HPDE6-E6E7 (cell line): ENCODE results near the gene SYNJ1.
"Not testable (repeated sequence)": the region's sequence is repeated elsewhere in the genome, so short reads cannot be mapped to it uniquely, and the experiment has no call there.

Experiments
- DNase-seq: peaks from one replicate; pipeline ENCODE4 v3.0.0; 2011; ENCODE audit warnings: missing footprints; ENCODE audit errors: extremely low spot score

Gene SYNJ1

GRCh38 chr21:32727687-32728455 lies at the start of gene SYNJ1:
Gene SYNJ1, minus strand, starts transcription at chr21:32728013. Its CDS starts 1,118 bp downstream, at chr21:32726895.
- DNase-seq, result peak; percentile 95

GRCh38 chr21:32777269-32777668 lies 49.5 kb upstream of the SYNJ1 start:
- DNase-seq, result no peak

- no peak for DNase-seq
Measured at GRCh38 chr21:32776743-32777142, 48.9 kb upstream of the SYNJ1 start.

- DNase-seq, result not testable (repeated sequence)
Measured at GRCh38 chr21:32773048-32773344, 45.2 kb upstream of the SYNJ1 start.

- peak; percentile 13 for DNase-seq
Measured at GRCh38 chr21:32772281-32773047, 44.7 kb upstream of the SYNJ1 start.

- DNase-seq, result peak; percentile 63
Measured at GRCh38 chr21:32770871-32771523, 43.2 kb upstream of the SYNJ1 start.

GRCh38 chr21:32768530-32768929 lies 40.7 kb upstream of the SYNJ1 start:
- DNase-seq, result no peak

- no peak for DNase-seq
Measured at GRCh38 chr21:32765058-32765457, 37.2 kb upstream of the SYNJ1 start.

- DNase-seq, result no peak
Measured at GRCh38 chr21:32764186-32764585, 36.4 kb upstream of the SYNJ1 start.

GRCh38 chr21:32757804-32758203 lies 30.0 kb upstream of the SYNJ1 start:
- no peak for DNase-seq

- no peak for DNase-seq
Measured at GRCh38 chr21:32756096-32756495, 28.3 kb upstream of the SYNJ1 start.

GRCh38 chr21:32753818-32754585 lies 26.2 kb upstream of the SYNJ1 start:
- no peak for DNase-seq

GRCh38 chr21:32750405-32750804 lies 22.6 kb upstream of the SYNJ1 start:
- no peak for DNase-seq

- DNase-seq, result no peak
Measured at GRCh38 chr21:32749662-32750061, 21.8 kb upstream of the SYNJ1 start.

- no peak for DNase-seq
Measured at GRCh38 chr21:32748529-32748928, 20.7 kb upstream of the SYNJ1 start.

- no peak for DNase-seq
Measured at GRCh38 chr21:32747396-32747795, 19.6 kb upstream of the SYNJ1 start.

- DNase-seq, result not testable (repeated sequence)
Measured at GRCh38 chr21:32746711-32747110, 18.9 kb upstream of the SYNJ1 start.

GRCh38 chr21:32742396-32742795 lies 14.6 kb upstream of the SYNJ1 start:
- DNase-seq, result no peak

GRCh38 chr21:32741336-32741735 lies 13.5 kb upstream of the SYNJ1 start:
- DNase-seq, result no peak

- no peak for DNase-seq
Measured at GRCh38 chr21:32739946-32740345, 12.1 kb upstream of the SYNJ1 start.

- DNase-seq, result not testable (repeated sequence)
Measured at GRCh38 chr21:32736083-32736482, 8.3 kb upstream of the SYNJ1 start.

- no peak for DNase-seq
Measured at GRCh38 chr21:32735524-32735923, 7.7 kb upstream of the SYNJ1 start.
